NCI-H446 treated with DMSO at 0.1 percent for 48 hours (cell line): Measurements from ENCODE around the gene RAB14.
A peak's percentile ranks its signal among the peaks of the same experiment; 100 is the strongest.
"Not testable (repeated sequence)": the region's sequence is repeated elsewhere in the genome, so short reads cannot be mapped to it uniquely, and the experiment has no call there.

ENCODE experiments used
- DNase-seq: peaks from one replicate; lab custom pipeline; 2025; lab: John Stamatoyannopoulos, UW

The RAB14 gene

GRCh38 chr9:121156263-121156731, 45.4 kb downstream of the RAB14 start:
- DNase-seq = peak; percentile 56

DNA sequence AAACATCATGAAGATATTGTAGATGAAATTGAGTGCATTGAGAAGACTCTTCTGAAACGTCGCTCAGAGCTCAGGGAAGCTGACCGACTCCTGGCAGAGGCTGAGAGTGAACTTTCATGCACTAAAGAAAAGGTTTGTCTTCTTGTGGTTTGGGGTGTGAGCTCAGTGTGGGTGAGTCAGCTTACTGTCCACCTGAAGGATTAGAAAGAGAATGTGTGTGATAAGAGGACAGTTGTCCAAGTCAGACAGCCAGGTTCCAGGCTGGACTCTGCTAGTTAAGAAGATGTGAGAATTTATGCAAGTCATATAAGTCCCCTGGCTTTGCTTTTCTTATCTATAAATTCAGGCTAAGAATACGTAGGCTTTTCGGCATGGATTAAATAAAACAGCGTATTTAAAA, 46.9 kb downstream of the RAB14 start:
- DNase-seq = no peak

- no peak for DNase-seq
These were observed 48.0 kb downstream of the RAB14 start for GRCh38 chr9:121153642-121154041.

- no peak for DNase-seq
These were observed 51.5 kb downstream of the RAB14 start for GRCh38 chr9:121150188-121150587.

- DNase-seq = no peak
These were observed 57.2 kb downstream of the RAB14 start for GRCh38 chr9:121144482-121144881.

DNA sequence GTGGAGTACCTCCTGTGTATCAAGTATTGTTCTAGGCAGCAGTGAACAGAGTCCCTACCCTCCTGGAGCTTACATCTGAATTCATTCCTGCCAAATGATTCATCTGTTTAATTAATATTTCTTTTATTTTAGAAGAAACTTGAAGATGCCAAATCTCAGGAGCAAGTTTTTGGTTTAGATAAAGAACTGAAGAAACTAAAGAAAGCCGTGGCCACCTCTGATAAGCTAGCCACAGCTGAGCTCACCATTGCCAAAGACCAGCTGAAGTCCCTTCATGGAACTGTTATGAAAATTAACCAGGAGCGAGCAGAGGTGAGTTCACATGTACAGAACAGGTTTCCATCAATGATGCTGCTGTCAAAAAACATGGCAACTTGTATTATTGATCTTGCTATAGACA, 57.9 kb downstream of the RAB14 start:
- no peak for DNase-seq

GRCh38 chr9:121141706-121142105, 60.0 kb downstream of the RAB14 start:
- DNase-seq = no peak

DNA sequence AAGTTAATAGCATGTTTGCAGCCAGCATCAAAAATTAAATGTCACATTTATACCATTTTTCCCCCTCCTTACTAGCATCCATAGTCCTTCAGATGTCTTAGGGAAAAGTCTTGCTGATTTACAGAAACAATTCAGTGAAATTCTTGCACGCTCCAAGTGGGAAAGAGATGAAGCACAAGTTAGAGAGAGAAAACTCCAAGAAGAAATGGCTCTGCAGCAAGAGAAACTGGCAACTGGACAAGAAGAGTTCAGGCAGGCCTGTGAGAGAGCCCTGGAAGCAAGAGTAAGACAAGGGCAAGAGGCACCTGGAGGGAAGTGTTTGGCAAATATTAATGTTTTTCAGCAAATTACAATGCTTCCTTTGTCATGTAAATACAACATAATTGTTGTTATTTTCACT, 60.4 kb downstream of the RAB14 start:
- no peak for DNase-seq

- no peak for DNase-seq
These were observed 61.5 kb downstream of the RAB14 start for GRCh38 chr9:121140162-121140561.

- no peak for DNase-seq
These were observed 62.7 kb downstream of the RAB14 start for GRCh38 chr9:121138973-121139372.

DNA sequence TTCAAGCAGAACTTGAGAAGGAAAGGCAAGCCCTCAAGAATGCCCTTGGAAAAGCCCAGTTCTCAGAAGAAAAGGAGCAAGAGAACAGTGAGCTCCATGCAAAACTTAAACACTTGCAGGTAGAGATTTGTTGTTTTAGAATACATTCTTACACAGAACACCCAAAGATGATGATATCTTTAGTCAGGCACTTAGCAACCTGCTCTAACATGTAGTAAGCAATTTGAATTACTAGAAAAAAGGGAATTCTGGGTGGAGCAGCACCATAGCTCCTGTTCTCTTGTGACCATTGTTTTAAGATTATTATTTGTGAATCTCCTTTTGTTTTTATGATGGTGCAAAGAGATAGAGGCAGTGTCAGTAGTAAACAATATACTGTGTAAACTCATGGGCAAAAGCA, 63.1 kb downstream of the RAB14 start:
- no peak for DNase-seq

DNA sequence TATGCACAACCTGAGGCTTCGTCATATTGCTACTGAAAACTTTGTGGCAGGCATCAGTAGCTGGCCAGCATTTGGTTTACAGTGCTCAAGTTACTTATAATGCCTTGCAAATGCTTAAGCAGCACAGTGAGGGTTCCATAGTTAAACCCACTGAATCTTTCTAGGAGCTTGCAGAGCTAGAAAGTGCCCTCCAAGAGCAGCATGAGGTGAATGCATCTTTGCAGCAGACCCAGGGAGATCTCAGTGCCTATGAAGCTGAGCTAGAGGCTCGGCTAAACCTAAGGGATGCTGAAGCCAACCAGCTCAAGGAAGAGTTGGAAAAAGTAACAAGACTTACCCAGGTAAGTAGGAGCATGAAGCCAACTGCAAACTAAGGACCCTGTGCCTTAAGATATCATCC, 66.0 kb downstream of the RAB14 start:
- DNase-seq = no peak

DNA sequence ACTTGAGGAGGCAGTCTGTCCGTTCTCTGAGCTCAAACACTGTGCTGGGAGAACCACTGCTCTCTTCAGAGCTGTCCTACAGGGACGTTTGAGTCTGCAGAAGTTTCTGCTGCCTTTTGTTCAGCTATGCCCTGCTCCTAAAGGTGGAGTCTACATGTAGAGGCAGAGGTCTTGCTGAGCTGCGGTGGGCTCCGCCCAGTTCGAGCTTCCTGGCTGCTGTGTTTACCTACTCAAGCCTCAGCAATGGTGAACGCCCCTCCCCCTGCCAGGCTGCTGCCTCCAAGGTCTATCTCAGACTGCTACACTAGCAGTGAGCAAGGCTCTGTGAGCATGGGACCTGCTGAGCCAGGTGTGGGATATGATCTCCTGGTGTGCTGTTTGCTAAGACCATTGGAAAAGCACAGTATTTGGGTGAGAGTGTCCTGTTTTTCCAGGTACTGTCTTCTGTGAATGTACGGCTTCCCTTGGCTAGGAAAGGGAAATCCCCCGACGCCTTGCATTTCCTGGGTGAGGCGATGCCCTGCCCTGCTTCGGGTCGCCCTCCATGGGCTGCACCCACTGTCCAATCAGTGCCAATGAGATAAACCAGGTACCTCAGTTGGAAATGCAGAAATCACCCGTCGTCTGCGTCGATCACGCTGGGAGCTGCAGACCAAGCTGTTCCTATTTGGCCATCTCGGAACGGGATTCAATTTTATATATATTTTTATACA, 68.4 kb downstream of the RAB14 start:
- no peak for DNase-seq

DNA sequence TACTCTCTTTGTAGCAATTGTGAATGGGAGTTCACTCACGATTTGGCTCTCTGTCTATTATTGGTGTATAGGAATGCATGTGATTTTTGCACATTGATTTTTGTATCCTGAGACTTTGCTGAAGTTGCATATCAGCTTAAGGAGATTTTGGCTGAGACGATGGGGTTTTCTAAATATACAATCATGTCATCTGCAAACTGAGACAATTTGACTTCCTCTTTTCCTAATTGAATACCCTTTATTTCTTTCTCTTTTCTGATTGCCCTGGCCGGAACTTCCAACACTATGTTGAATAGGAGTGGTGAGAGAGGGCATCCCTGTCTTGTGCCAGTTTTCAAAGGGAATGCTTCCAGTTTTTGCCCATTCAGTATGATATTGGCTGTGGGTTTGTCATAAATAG, 72.3 kb downstream of the RAB14 start:
- not testable (repeated sequence) for DNase-seq
